H1 (cell line): ENCODE measurements around the gene COL25A1. TPM values are rescaled to one million over a fixed set of nuclear protein-coding genes. Genes with fewer than 3 reads are reported as not detected.

ENCODE experiments used
- CTCF ChIA-PET: fragments of 300-600 bp; sonication (Branson Sonifier 250); formaldehyde crosslinking; loops from one replicate; lab custom pipeline; 2021; ENCODE audit not compliant: partially characterized antibody; lab: Charles Lee
- POLR2A ChIA-PET: fragments of 300-600 bp; sonication (Branson Sonifier 250); formaldehyde crosslinking; loops from one replicate; lab custom pipeline; 2021; ENCODE audit warnings: inconsistent platforms; ENCODE audit not compliant: partially characterized antibody; lab: Charles Lee
- DNase-seq, 2 experiments: peaks; one replicate each; pipeline versions ENCODE4 v3.0.0 to v3.0.0-alpha.2; 2010 to 2022; ENCODE audit warnings: low spot score in 2 of 2, low read depth in 1 of 2, mixed read lengths in 1 of 2
- FAIRE-seq: peaks from 2 replicates; lab custom pipeline; 2011; peaks lifted over from hg19 to GRCh38; lab: Jason Lieb, UNC
- H2AFZ ChIP-seq: 2 replicates; pipeline ENCODE4 v1.8.1; 2012; ENCODE audit warnings: low read length, inconsistent platforms
- H2AK5ac ChIP-seq: 2 replicates; pipeline ENCODE4 v1.6.1; 2013; ENCODE audit warnings: low read depth, low read length
- H2BK120ac ChIP-seq: replicated peaks from 2 replicates; pipeline ENCODE3; 2013; ENCODE audit warnings: low read depth, low read length, inconsistent platforms
- H2BK12ac ChIP-seq: 2 replicates; pipeline ENCODE4 v1.6.1; 2013; ENCODE audit warnings: low read depth, low read length
- H2BK15ac ChIP-seq: 2 replicates; pipeline ENCODE4 v1.6.1; 2013; ENCODE audit warnings: low read length
- H2BK20ac ChIP-seq: 2 replicates; pipeline ENCODE4 v1.6.1; 2013; ENCODE audit warnings: low read length
- H2BK5ac ChIP-seq: 2 replicates; pipeline ENCODE4 v1.6.1; 2013; ENCODE audit warnings: low read depth, low read length
- H3K14ac ChIP-seq: 2 replicates; pipeline ENCODE4 v1.6.1; 2013; ENCODE audit warnings: inconsistent platforms; ENCODE audit not compliant: insufficient read length
- H3K18ac ChIP-seq: 2 replicates; pipeline ENCODE4 v1.6.1; 2013; ENCODE audit warnings: low read length; ENCODE audit errors: extremely low read depth
- H3K23ac ChIP-seq: 2 replicates; pipeline ENCODE4 v1.6.1; 2013; ENCODE audit warnings: inconsistent platforms; ENCODE audit not compliant: insufficient read length
- H3K23me2 ChIP-seq: 2 replicates; pipeline ENCODE4 v1.6.1; 2013; ENCODE audit warnings: low read depth, low read length
- H3K27ac ChIP-seq: 2 replicates; pipeline ENCODE4 v1.6.1; 2011; ENCODE audit warnings: low read depth, low read length, inconsistent platforms
- H3K27me3 ChIP-seq, 4 experiments: replicated peaks in 1 of 4; 1 replicate in 1 of 4; 2 replicates in 3 of 4; pipeline versions ENCODE4 v1.6.1 to v1.8.1; 2011 to 2013; ENCODE audit warnings: low read length in 3 of 4, mild to moderate bottlenecking in 3 of 4, inconsistent platforms in 2 of 4, mixed read lengths in 2 of 4, moderate library complexity in 1 of 4; ENCODE audit not compliant: control insufficient read depth in 3 of 4, insufficient read depth in 3 of 4; ENCODE audit errors: extremely low read depth in 1 of 4
- H3K36me3 ChIP-seq, 4 experiments: 2 replicates each; pipeline versions ENCODE4 v1.6.1 to v1.8.1; 2011 to 2013; ENCODE audit warnings: mild to moderate bottlenecking in 4 of 4, low read length in 3 of 4, moderate library complexity in 2 of 4, control low read depth in 1 of 4, inconsistent platforms in 1 of 4; ENCODE audit not compliant: insufficient read depth in 4 of 4, control insufficient read depth in 2 of 4
- H3K4ac ChIP-seq: replicated peaks from 2 replicates; pipeline ENCODE3; 2013; ENCODE audit warnings: low read length, low read depth, mixed read lengths, inconsistent platforms; ENCODE audit not compliant: insufficient read length
- H3K4me1 ChIP-seq, 4 experiments: replicated peaks in 1 of 4; 1 replicate in 1 of 4; 2 replicates in 3 of 4; pipeline versions ENCODE4 v1.6.1 to v1.8.1; 2011 to 2013; ENCODE audit warnings: low read length in 3 of 4, inconsistent platforms in 2 of 4, mixed read lengths in 1 of 4; ENCODE audit not compliant: insufficient read depth in 4 of 4, control insufficient read depth in 3 of 4
- H3K4me2 ChIP-seq, 2 experiments: 2 replicates each; pipeline versions ENCODE4 v1.6.1 to v1.8.1; 2011 to 2013; ENCODE audit warnings: low read depth in 2 of 2, low read length in 2 of 2, control low read depth in 1 of 2, inconsistent platforms in 1 of 2, mild to moderate bottlenecking in 1 of 2; ENCODE audit not compliant: insufficient read depth in 1 of 2
- H3K4me3 ChIP-seq, 4 experiments: fragments of 200-600, 300-600 bp in 1 of 4; sonication (generic), shearing (Covaris generic), sonication (Bioruptor Twin) in 1 of 4; 2 replicates each; pipeline versions ENCODE4 v1.5.1 to v1.8.1; 2011 to 2016; ENCODE audit warnings: low read length in 4 of 4, low read depth in 3 of 4, control low read depth in 2 of 4, inconsistent platforms in 2 of 4, mild to moderate bottlenecking in 2 of 4, mixed read lengths in 1 of 4, moderate library complexity in 1 of 4; ENCODE audit not compliant: insufficient read depth in 2 of 4; ENCODE audit errors: extremely low read depth in 1 of 4
- H3K56ac ChIP-seq: replicated peaks from 2 replicates; pipeline ENCODE3; 2013; ENCODE audit warnings: low read depth, mild to moderate bottlenecking, mixed read lengths, low read length, inconsistent platforms; ENCODE audit not compliant: insufficient read length
- H3K79me1 ChIP-seq: 2 replicates; pipeline ENCODE4 v1.6.1; 2013; ENCODE audit warnings: low read depth, low read length, control low read depth
- H3K79me2 ChIP-seq, 2 experiments: 2 replicates each; pipeline versions ENCODE4 v1.6.1 to v1.8.1; 2012 to 2013; ENCODE audit warnings: low read length in 2 of 2, mild to moderate bottlenecking in 2 of 2, inconsistent platforms in 1 of 2; ENCODE audit not compliant: insufficient read depth in 2 of 2, control insufficient read depth in 1 of 2
- H3K9ac ChIP-seq, 4 experiments: replicated peaks in 1 of 4; 1 replicate in 1 of 4; 2 replicates in 3 of 4; pipeline versions ENCODE4 v1.6.1 to v1.8.1; 2011 to 2013; ENCODE audit warnings: low read depth in 3 of 4, low read length in 3 of 4, control low read depth in 2 of 4, mild to moderate bottlenecking in 2 of 4, moderate library complexity in 2 of 4, inconsistent platforms in 1 of 4; ENCODE audit errors: extremely low read depth in 1 of 4
- H3K9me3 ChIP-seq, 2 experiments: 2 replicates each; pipeline versions ENCODE4 v1.6.1 to v1.8.1; 2012 to 2013; ENCODE audit warnings: mild to moderate bottlenecking in 2 of 2, moderate library complexity in 2 of 2, control low read depth in 1 of 2, inconsistent platforms in 1 of 2, low read depth in 1 of 2, low read length in 1 of 2, mixed read lengths in 1 of 2; ENCODE audit not compliant: insufficient read depth in 2 of 2
- H4K20me1 ChIP-seq, 2 experiments: replicated peaks in 1 of 2; 2 replicates each; pipeline versions ENCODE3 to v1.8.1; 2011 to 2013; ENCODE audit warnings: inconsistent platforms in 2 of 2, low read length in 2 of 2, mild to moderate bottlenecking in 1 of 2; ENCODE audit not compliant: insufficient read depth in 2 of 2, control insufficient read depth in 1 of 2
- H4K5ac ChIP-seq: 2 replicates; pipeline ENCODE4 v1.6.1; 2013; ENCODE audit warnings: low read length, low read depth, mixed read lengths, inconsistent platforms; ENCODE audit not compliant: insufficient read length
- H4K8ac ChIP-seq: 2 replicates; pipeline ENCODE4 v1.8.0; 2013; ENCODE audit warnings: mild to moderate bottlenecking, moderate library complexity, low read length, inconsistent platforms; ENCODE audit not compliant: insufficient read depth; ENCODE audit errors: extremely low read depth
- H4K91ac ChIP-seq: replicated peaks from 2 replicates; pipeline ENCODE3; 2013; ENCODE audit warnings: low read length, mixed read lengths, inconsistent platforms; ENCODE audit not compliant: insufficient read length
- BACH1 ChIP-seq: IDR thresholded peaks from 2 replicates; pipeline ENCODE4 v1.6.1; 2012; ENCODE audit warnings: low read length, improper control_type of control experiment
- BRCA1 ChIP-seq: IDR thresholded peaks from 2 replicates; pipeline ENCODE4 v1.6.1; 2012; ENCODE audit warnings: low read depth, low read length, improper control_type of control experiment
- CHD1 ChIP-seq: IDR thresholded peaks from 2 replicates; pipeline ENCODE4 v1.6.1; 2012; ENCODE audit warnings: low read depth, low read length, improper control_type of control experiment
- FOSL1 ChIP-seq: IDR thresholded peaks from 2 replicates; pipeline ENCODE4 v1.6.1; 2011; ENCODE audit warnings: mild to moderate bottlenecking, low read depth, low read length, moderate library complexity; ENCODE audit not compliant: insufficient read depth
- KDM1A ChIP-seq: fragments of 200-600, 300-600 bp; sonication (generic); IDR thresholded peaks from 2 replicates; pipeline ENCODE4 v1.7.1; 2016; ENCODE audit warnings: mild to moderate bottlenecking, low read length, borderline replicate concordance
- POU5F1 ChIP-seq: IDR thresholded peaks from 2 replicates; pipeline ENCODE4 v1.6.1; 2011; ENCODE audit warnings: low read depth, mild to moderate bottlenecking, low read length, moderate library complexity
- RAD21 ChIP-seq, 2 experiments: IDR thresholded peaks in 1 of 2; conservative IDR thresholded peaks in 1 of 2; 2 replicates each; pipeline ENCODE4 v1.6.1; 2011; ENCODE audit warnings: low read depth in 2 of 2, low read length in 2 of 2, improper control_type of control experiment in 1 of 2, inconsistent platforms in 1 of 2, mild to moderate bottlenecking in 1 of 2, moderate library complexity in 1 of 2
- RNF2 ChIP-seq: fragments of 200-900, 300-1000 bp; sonication (generic); IDR thresholded peaks from 2 replicates; pipeline ENCODE4 v1.7.1; 2016; ENCODE audit warnings: borderline replicate concordance, low read depth, mild to moderate bottlenecking, antibody characterized with exemption, low read length; ENCODE audit not compliant: poor library complexity, severe bottlenecking; ENCODE audit errors: missing control alignments
- SAP30 ChIP-seq: fragments of 300-600 bp; sonication (generic); IDR thresholded peaks from 2 replicates; pipeline ENCODE4 v1.7.1; 2012; ENCODE audit warnings: low read length, moderate library complexity, mild to moderate bottlenecking, inconsistent platforms; ENCODE audit not compliant: insufficient read depth, insufficient replicate concordance
- SIN3A ChIP-seq, 2 experiments: IDR thresholded peaks in 1 of 2; conservative IDR thresholded peaks in 1 of 2; 2 replicates each; pipeline ENCODE4 v1.6.1; 2011 to 2012; ENCODE audit warnings: low read length in 2 of 2, improper control_type of control experiment in 1 of 2, low read depth in 1 of 2, mild to moderate bottlenecking in 1 of 2
- SP1 ChIP-seq: IDR thresholded peaks from 2 replicates; pipeline ENCODE4 v1.6.1; 2011; ENCODE audit warnings: low read depth, low read length
- SP4 ChIP-seq: IDR thresholded peaks from 2 replicates; pipeline ENCODE4 v1.6.1; 2012; ENCODE audit warnings: low read length, inconsistent platforms
- TAF1 ChIP-seq: IDR thresholded peaks from 2 replicates; pipeline ENCODE4 v1.6.1; 2011; ENCODE audit warnings: mild to moderate bottlenecking, low read depth, low read length
- TBP ChIP-seq: IDR thresholded peaks from 2 replicates; pipeline ENCODE4 v1.6.1; 2011; ENCODE audit warnings: low read depth, low read length, improper control_type of control experiment
- TEAD4 ChIP-seq: IDR thresholded peaks from 2 replicates; pipeline ENCODE4 v1.6.1; 2012; ENCODE audit warnings: low read depth, low read length, inconsistent platforms, mixed read lengths
- WGBS, 2 experiments: shearing (Covaris generic) in 1 of 2; methylation state at CpG; one replicate each; pipeline versions ENCODE4 v1.1.6 to v1.1.7; 2013 to 2015; ENCODE audit warnings: low lambda C conversion rate in 2 of 2, mixed read lengths in 2 of 2, inconsistent platforms in 1 of 2, low coverage in 1 of 2, missing lambda C conversion rate in 1 of 2; ENCODE audit not compliant: insufficient replicate concordance in 2 of 2, insufficient coverage in 1 of 2, insufficient read length in 1 of 2; ENCODE audit errors: extremely low coverage in 1 of 2, missing lambda C conversion rate in 1 of 2; 5-methylcytosine and 5-hydroxymethylcytosine counted together
- polyA plus RNA-seq, 7 experiments: library from polyadenylated mRNA; depleted of rRNA in 3 of 7; stranded (reverse) in 5 of 7; unstranded in 2 of 7; fragments of >200 nt in 5 of 7; fragments of 200-250 nt in 2 of 7; gene quantifications; 1 replicate in 5 of 7; 2 replicates in 1 of 7; 4 replicates in 1 of 7; pipeline versions ENCODE4 v1.2.1 to v1.2.3, GENCODE V29; 2011 to 2013; ENCODE audit warnings: missing spikeins in 2 of 7, mixed read lengths in 2 of 7
- total RNA-seq: library from RNA; stranded (reverse); fragmentation: NEBNext Ultra II Directional; extraction: Animal tissue kit (Norgen Biotek cat#: 25700); gene quantifications from 2 replicates; pipeline ENCODE4 v1.2.1, GENCODE V29; 2021

Gene COL25A1
- total and polyA plus RNA-seq, 2 of the 8 experiments (the other 6 are each of a cell fraction or from before 2014, with no cell fraction given), result 1.1 to 8.3 TPM

DNA sequence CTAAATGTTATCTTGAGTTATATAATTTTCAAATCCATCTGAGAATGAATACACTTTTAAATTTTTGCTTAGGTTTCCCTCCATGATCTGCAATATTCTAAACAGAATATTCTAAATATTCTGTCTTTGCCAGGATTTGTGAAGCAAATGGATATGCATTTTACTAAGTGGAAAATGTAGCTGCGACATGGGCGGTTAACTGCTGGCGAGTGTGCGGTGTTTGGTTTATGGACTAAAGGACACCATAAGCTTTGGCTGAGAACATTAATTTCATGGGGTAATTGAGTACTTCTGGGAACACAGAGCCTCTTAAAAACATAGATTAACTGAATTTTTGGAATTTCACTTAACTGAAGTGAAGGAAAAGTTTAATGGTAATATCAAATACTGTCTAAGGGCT is 385.8 kb downstream of the COL25A1 start:
- Histone ChIP-seq H3K23ac (no peak overlapping the region), H3K4me1 (no peaks in the 10 kb centered on the region), H4K20me1 (no peaks in the 10 kb centered on the region), H3K36me3 (no peaks in the 10 kb centered on the region), H2BK20ac (no peak overlapping the region), H3K4me2 (no peak overlapping the region), H2AFZ (no peak overlapping the region), H2BK15ac (no peak overlapping the region), H3K9ac (no peak overlapping the region), H3K23me2 (no peaks in the 10 kb centered on the region), H3K14ac (no peak overlapping the region), H2BK12ac (no peak overlapping the region), H3K56ac (no peak overlapping the region), H3K27ac (no peak overlapping the region), H3K27me3 (no peaks in the 10 kb centered on the region), H3K4ac (no peak overlapping the region), H4K91ac (no peak overlapping the region), H3K79me1 (no peaks in the 10 kb centered on the region), H3K9me3 (no peaks in the 10 kb centered on the region), H2AK5ac (no peak overlapping the region), H3K4me3 (no peak overlapping the region), H2BK120ac (no peak overlapping the region), H2BK5ac (no peak overlapping the region), H3K79me2 (no peaks in the 10 kb centered on the region), H3K18ac (no peak overlapping the region), H4K5ac (no peak overlapping the region), H4K8ac (no peak overlapping the region)
- no peak for DNase-seq
- FAIRE-seq, result no peak
- POLR2A ChIA-PET, result no interaction called here
- CTCF ChIA-PET, result interaction anchor here (1.4 kb wide), 1 partner anchor 383 kb away, joined by 4 read pairs; no protein-coding TSS in a partner anchor
- 95% methylated on average over 4 of the region's 4 CpGs; no CpG with 5 or more reads in 1 of the 2 experiments for WGBS, 2 experiments
- TF ChIP-seq FOSL1, result no peak
- TF ChIP-seq SAP30, result no peak
- no peak for TF ChIP-seq SP4
- TF ChIP-seq BRCA1, result no peak
- no peak for TF ChIP-seq SP1
- TF ChIP-seq KDM1A, result no peak
- no peak for TF ChIP-seq RNF2
- no peak for TF ChIP-seq POU5F1
- TF ChIP-seq TAF1, result no peak
- no peak for TF ChIP-seq TBP
- TF ChIP-seq TEAD4, result no peak
- TF ChIP-seq RAD21 (IDR thresholded peaks at IDR 0.05 in 1 of 2, conservative IDR thresholded peaks at IDR 0.05 in 1 of 2; ENCODE audit: low read depth in 2 of 2, low read length in 2 of 2), result no peak
- no peak for TF ChIP-seq CHD1
- TF ChIP-seq BACH1, result no peak
- no peak for TF ChIP-seq SIN3A (conservative IDR thresholded peaks at IDR 0.05 in 1 of 2, IDR thresholded peaks at IDR 0.05 in 1 of 2; ENCODE audit: low read depth in 1 of 2, low read length in 2 of 2)
